ENCODE data around the gene MAGEL2. TPM values are rescaled to one million over a fixed set of nuclear protein-coding genes. Genes with fewer than 3 reads are reported as not detected.

The MAGEL2 gene
- total and polyA plus RNA-seq, 2 of the 4 experiments (the other 2 are of a cell fraction) = 0.18 to 0.29 TPM

GRCh38 chr15:23628612-23629233 is 18.9 kb downstream of the MAGEL2 start:
- H3K23ac ChIP-seq (ENCODE audit: low read depth, low read length) = no peak overlapping the region
- no peak overlapping the region for H4K91ac ChIP-seq (ENCODE audit: insufficient read depth, low read depth, low read length)
- BruUV-seq (replicated peaks) = no TSS peak
- in situ Hi-C loops (cut with MboI; ENCODE audit: low sequenced_read_pairs) (no loop called here), intact Hi-C loops (cut with micrococcal nuclease) (no loop called here), dilution Hi-C loops (cut with HindIII; ENCODE audit: low sequenced_read_pairs, unreplicated experiment) (no loop called here)
- no peak overlapping the region for H3K56ac ChIP-seq (ENCODE audit: extremely low read depth, insufficient read depth, low read length)
- no CpG with 5 or more reads among the region's 13 CpGs for WGBS, 2 experiments (ENCODE audit: extremely low coverage in 2 of 2, insufficient read length in 1 of 2)
- ChIA-PET CTCF (no interaction called here), POLR2A (ENCODE audit: unreplicated experiment) (no interaction called here)
- H3K79me1 ChIP-seq (ENCODE audit: low read depth in 1 of 2, low read length in 2 of 2) = no peaks in the 10 kb centered on the region
- no peak overlapping the region for H2AK9ac ChIP-seq (replicated peaks; ENCODE audit: low read depth, low read length, poor library complexity)
- no peaks in the 10 kb centered on the region for H3K9me1 ChIP-seq (ENCODE audit: insufficient read depth, low read length)
- no peaks in the 10 kb centered on the region for H4K20me1 ChIP-seq (ENCODE audit: insufficient read depth, low read length)
- no peak overlapping the region for H3K9ac ChIP-seq (ENCODE audit: low read depth, low read length)
- DNase-seq = no peak
- no peak overlapping the region for H3K4me2 ChIP-seq (ENCODE audit: low read depth, low read length)
- no peak overlapping the region for H2BK5ac ChIP-seq (ENCODE audit: low read depth, low read length, poor library complexity, severe bottlenecking)
- H3K9me3 ChIP-seq (ENCODE audit: control insufficient read depth, insufficient read depth, low read length) = peaks cover 2% of the 10 kb centered on the region; the same call in 1 of the 2 replicates
- H2BK120ac ChIP-seq (ENCODE audit: low read depth, low read length) = no peak overlapping the region
- no peaks in the 10 kb centered on the region for H3K4me1 ChIP-seq (ENCODE audit: control insufficient read depth, insufficient read depth, low read length)
- H3K4me3 ChIP-seq (ENCODE audit: insufficient read depth, low read depth, low read length) = no peak overlapping the region
- H2AFZ ChIP-seq (replicated peaks; ENCODE audit: low read length, poor library complexity) = no peak overlapping the region
- H2AK5ac ChIP-seq (ENCODE audit: low read depth, low read length) = no peak overlapping the region
- no peak for ATAC-seq (ENCODE audit: low read depth)
- H3K36me3 ChIP-seq (ENCODE audit: control insufficient read depth, insufficient read depth, low read length) = no peaks in the 10 kb centered on the region
- TF ChIP-seq NFE2L2 (IDR thresholded peaks at IDR 0.05; ENCODE audit: low read depth, low read length) (no peak), ELK1 (IDR thresholded peaks at IDR 0.05; ENCODE audit: borderline replicate concordance, low read depth, low read length) (no peak), MXI1 (IDR thresholded peaks at IDR 0.05; ENCODE audit: borderline replicate concordance, low read depth, low read length) (no peak), MAZ (IDR thresholded peaks at IDR 0.05; ENCODE audit: borderline replicate concordance, low read depth, low read length) (no peak), FOS (IDR thresholded peaks at IDR 0.05; ENCODE audit: low read depth, low read length) (no peak)
- H4K5ac ChIP-seq (ENCODE audit: low read depth, low read length) = no peak overlapping the region
- H3K27me3 ChIP-seq (ENCODE audit: control insufficient read depth, insufficient read depth, low read length) = no peaks in the 10 kb centered on the region
- H2BK15ac ChIP-seq (ENCODE audit: low read depth, low read length) = no peak overlapping the region
- no peak overlapping the region for H2BK20ac ChIP-seq (ENCODE audit: low read depth, low read length)
- no peak overlapping the region for H3K14ac ChIP-seq (replicated peaks; ENCODE audit: low read depth, low read length)
- no peak overlapping the region for H3K4ac ChIP-seq (ENCODE audit: low read depth, low read length)
- no peak overlapping the region for H4K8ac ChIP-seq (ENCODE audit: low read depth in 2 of 2, low read length in 2 of 2)
- no peak overlapping the region for H3K18ac ChIP-seq (ENCODE audit: low read depth, low read length)
- H3K27ac ChIP-seq (ENCODE audit: insufficient read depth, low read length) = no peak overlapping the region
